Sigmoid colon (tissue), 7 donors: ENCODE data around the gene MAMSTR. TPM values are rescaled to one million over a fixed set of nuclear protein-coding genes. Genes with fewer than 3 reads are reported as not detected.
"Not testable (repeated sequence)": the region's sequence is repeated elsewhere in the genome, so short reads cannot be mapped to it uniquely, and the experiment has no call there.

Experiments used
- DNase-seq: peaks from one replicate; pipeline ENCODE4 v3.0.0-alpha.2; 2019
- H3K27ac ChIP-seq, 4 donors: fragments of 200-600 bp; sonication (generic); one replicate each; pipeline ENCODE4 v1.5.1; 2016 to 2019; ENCODE audit warnings: mild to moderate bottlenecking in 1 of 4
- H3K27me3 ChIP-seq, 3 donors: fragments of 200-600 bp; sonication (generic); one replicate each; pipeline ENCODE4 v1.5.1; 2019; ENCODE audit warnings: mild to moderate bottlenecking in 1 of 3
- H3K36me3 ChIP-seq, 4 donors: fragments of 200-600 bp; sonication (generic); one replicate each; pipeline ENCODE4 v1.5.1; 2016 to 2019
- H3K4me1 ChIP-seq, 4 donors: fragments of 200-600 bp; sonication (generic); one replicate each; pipeline ENCODE4 v1.5.1; 2017 to 2019
- H3K4me3 ChIP-seq, 4 donors: fragments of 200-600 bp; sonication (generic); one replicate each; pipeline ENCODE4 v1.5.1; 2017 to 2019; ENCODE audit warnings: mild to moderate bottlenecking in 2 of 4, moderate library complexity in 1 of 4
- H3K9me3 ChIP-seq, 4 donors: fragments of 200-600 bp in 3 of 4; sonication (generic) in 3 of 4; one replicate each; pipeline versions ENCODE4 v1.5.1 to v1.6.1; 2013 to 2019
- CTCF ChIP-seq, 4 experiments: fragments of 450-650 bp in 3 of 4; fragments of 200-600 bp in 1 of 4; IDR thresholded peaks; one replicate each; pipeline ENCODE4 v1.5.1; 2016 to 2019; ENCODE audit warnings: antibody characterized with exemption in 4 of 4, mild to moderate bottlenecking in 3 of 4, moderate library complexity in 2 of 4
- EP300 ChIP-seq, 4 donors: sonication (generic); formaldehyde crosslinking; IDR thresholded peaks; one replicate each; pipeline ENCODE4 v1.6.1; 2017; ENCODE audit warnings: antibody characterized with exemption in 4 of 4
- POLR2A ChIP-seq, 2 donors: fragments of 450-650 bp; IDR thresholded peaks; one replicate each; pipeline ENCODE4 v1.6.1; 2016; ENCODE audit warnings: antibody characterized with exemption in 2 of 2, mild to moderate bottlenecking in 2 of 2, moderate library complexity in 2 of 2
- POLR2AphosphoS5 ChIP-seq, 4 donors: sonication (generic); formaldehyde crosslinking; IDR thresholded peaks; one replicate each; pipeline ENCODE4 v1.6.1; 2017; ENCODE audit warnings: antibody characterized with exemption in 4 of 4
- WGBS, 2 donors: extraction: QIAGEN DNeasy Blood & Tissue Kit; methylation state at CpG; one replicate each; pipeline ENCODE4 v1.1.7; 2013; 5-methylcytosine and 5-hydroxymethylcytosine counted together
- intact Hi-C: fragments of 100-400 bp; cut with DNase I; formaldehyde crosslinking; loops from one replicate; pipeline ENCODE4 v1.15.1; 2023
- polyA plus RNA-seq, 3 donors: library from polyadenylated mRNA; stranded (reverse); fragments of 200-250 nt; gene quantifications; one replicate each; pipeline ENCODE4 v1.2.3, GENCODE V29; 2013
- total RNA-seq, 4 donors: library from RNA; depleted of rRNA; stranded (reverse); fragments of >200 nt; gene quantifications; one replicate each; pipeline ENCODE4 v1.1.0, GENCODE V29; 2016
- donor health status: healthy with polysubstance abuse.
- donor health status: Bipolar disorder and iron deficiency.
- donor health status: healthy.

The MAMSTR gene
- total and polyA plus RNA-seq, 7 donors = 0.69 to 1.8 (median 0.89) TPM; not detected in 1

DNA sequence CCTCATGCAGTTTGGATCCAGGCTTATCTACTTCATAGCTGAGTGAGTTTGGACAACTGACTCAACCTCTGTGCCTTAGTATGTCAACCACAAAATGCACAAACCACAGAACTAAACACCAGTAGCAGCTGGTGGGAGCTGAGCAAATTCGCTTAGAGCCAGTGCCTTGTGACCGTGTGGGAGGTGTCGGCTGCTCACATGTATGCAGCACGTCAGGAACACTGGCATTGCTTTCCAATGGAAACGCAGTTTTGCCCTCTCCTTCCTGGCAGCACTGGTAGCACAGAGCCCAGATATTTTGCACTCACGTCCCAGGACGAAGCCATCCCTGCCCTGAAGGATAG, 38.4 kb downstream of the MAMSTR start:
- no peak overlapping the region for H3K4me3 ChIP-seq

GRCh38 chr19:48680436-48681126, 38.9 kb downstream of the MAMSTR start:
- TF ChIP-seq EP300 (IDR thresholded peaks at IDR 0.05) (no peak), CTCF (IDR thresholded peaks at IDR 0.05) (no peak), POLR2A (IDR thresholded peaks at IDR 0.05) (no peak), POLR2AphosphoS5 (IDR thresholded peaks at IDR 0.05) (no peak)
- peaks cover 0 to 6% (median 2%) of the 10 kb centered on the region in 4 donors for H3K4me1 ChIP-seq
- no peak overlapping the region for H3K4me3 ChIP-seq
- H3K27ac ChIP-seq = no peak overlapping the region
- DNase-seq = no peak
- WGBS, 2 donors = 91 to 92% methylated on average over 45 of the region's 45 CpGs
- no peaks in the 10 kb centered on the region for H3K27me3 ChIP-seq
- intact Hi-C loops = no loop called here
- H3K9me3 ChIP-seq = no peaks in the 10 kb centered on the region
- no peaks in the 10 kb centered on the region for H3K36me3 ChIP-seq

More for the DNA sequence above, 38.4 kb downstream of the MAMSTR start:
- no peaks in the 10 kb centered on the region for H3K36me3 ChIP-seq
- no peaks in the 10 kb centered on the region for H3K9me3 ChIP-seq
- no peak for DNase-seq
- intact Hi-C loops = no loop called here
- 73 to 83% methylated on average over 7 of the region's 7 CpGs for WGBS, 2 donors
- no peak overlapping the region for H3K27ac ChIP-seq
- H3K4me1 ChIP-seq = peaks cover 0 to 3% (median 0%) of the 10 kb centered on the region in 4 donors
- TF ChIP-seq EP300 (IDR thresholded peaks at IDR 0.05) = no peak
- no peaks in the 10 kb centered on the region for H3K27me3 ChIP-seq

DNA sequence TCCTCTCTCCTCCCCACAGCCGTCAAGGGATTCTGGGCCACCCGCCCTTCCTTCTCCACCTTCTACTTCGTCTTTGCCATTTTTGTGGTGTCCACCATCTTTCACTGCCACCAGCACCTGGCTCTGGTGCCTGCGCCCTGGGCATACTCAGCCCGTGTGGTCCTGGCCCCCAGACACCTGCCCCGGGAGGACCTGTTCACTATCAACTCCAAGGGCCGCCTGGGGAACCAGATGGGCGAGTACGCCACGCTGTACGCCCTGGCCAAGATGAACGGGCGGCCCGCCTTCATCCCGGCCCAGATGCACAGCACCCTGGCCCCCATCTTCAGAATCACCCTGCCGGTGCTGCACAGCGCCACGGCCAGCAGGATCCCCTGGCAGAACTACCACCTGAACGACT, 39.5 kb downstream of the MAMSTR start:
- 95 to 96% methylated on average over 19 of the region's 19 CpGs for WGBS, 2 donors
- H3K9me3 ChIP-seq, H3K36me3 ChIP-seq, H3K27ac ChIP-seq, intact Hi-C loops, H3K4me3 ChIP-seq, H3K27me3 ChIP-seq, DNase-seq: not testable (repeated sequence)
- peaks cover 0 to 12% (median 8%) of the 10 kb centered on the region in 4 donors for H3K4me1 ChIP-seq

GRCh38 chr19:48678201-48678600, 41.3 kb downstream of the MAMSTR start:
- no peaks in the 10 kb centered on the region for H3K9me3 ChIP-seq
- DNase-seq = no peak
- H3K4me1 ChIP-seq = peaks cover 0 to 12% (median 9%) of the 10 kb centered on the region in 4 donors
- H3K27me3 ChIP-seq = no peaks in the 10 kb centered on the region
- no peak overlapping the region for H3K4me3 ChIP-seq
- TF ChIP-seq CTCF (IDR thresholded peaks at IDR 0.05) = no peak
- no peak for TF ChIP-seq EP300 (IDR thresholded peaks at IDR 0.05)
- no peak for TF ChIP-seq POLR2A (IDR thresholded peaks at IDR 0.05)
- no peak for TF ChIP-seq POLR2AphosphoS5 (IDR thresholded peaks at IDR 0.05)
- WGBS, 2 donors = 15 to 66% methylated on average over 4 of the region's 4 CpGs
- H3K27ac ChIP-seq = no peak overlapping the region
- no peaks in the 10 kb centered on the region for H3K36me3 ChIP-seq
- intact Hi-C loops = no loop called here

DNA sequence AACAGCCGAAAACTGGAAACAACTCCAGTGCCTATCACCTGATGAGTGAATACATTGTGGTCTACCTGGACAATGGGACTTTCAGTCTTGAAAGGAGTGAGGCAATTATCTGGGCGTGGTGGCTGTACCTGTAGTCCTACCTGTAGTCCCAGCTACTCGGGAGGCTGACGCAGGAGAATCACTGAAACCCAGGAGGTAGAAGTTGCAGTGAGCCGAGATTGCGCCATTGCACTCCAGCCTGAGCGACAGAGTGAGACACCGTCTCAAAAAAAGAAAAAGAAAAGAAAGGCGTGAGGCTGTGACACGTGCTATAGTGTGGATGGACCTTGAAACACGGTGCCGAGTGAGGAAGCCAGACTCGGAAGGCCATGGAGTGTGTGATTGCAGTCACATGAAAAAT, 42.6 kb downstream of the MAMSTR start:
- H3K9me3 ChIP-seq = no peaks in the 10 kb centered on the region
- WGBS, 2 donors = 25 to 77% methylated on average over 13 of the region's 13 CpGs
- intact Hi-C loops = no loop called here
- H3K27ac ChIP-seq = no peak overlapping the region
- H3K27me3 ChIP-seq = no peaks in the 10 kb centered on the region
- no peak overlapping the region for H3K4me3 ChIP-seq
- DNase-seq = no peak
- TF ChIP-seq EP300 (IDR thresholded peaks at IDR 0.05) (no peak), CTCF (IDR thresholded peaks at IDR 0.05) (no peak), POLR2A (IDR thresholded peaks at IDR 0.05) (no peak), POLR2AphosphoS5 (IDR thresholded peaks at IDR 0.05) (no peak)
- no peaks in the 10 kb centered on the region for H3K36me3 ChIP-seq
- peaks cover 0 to 12% (median 9%) of the 10 kb centered on the region in 4 donors for H3K4me1 ChIP-seq

DNA sequence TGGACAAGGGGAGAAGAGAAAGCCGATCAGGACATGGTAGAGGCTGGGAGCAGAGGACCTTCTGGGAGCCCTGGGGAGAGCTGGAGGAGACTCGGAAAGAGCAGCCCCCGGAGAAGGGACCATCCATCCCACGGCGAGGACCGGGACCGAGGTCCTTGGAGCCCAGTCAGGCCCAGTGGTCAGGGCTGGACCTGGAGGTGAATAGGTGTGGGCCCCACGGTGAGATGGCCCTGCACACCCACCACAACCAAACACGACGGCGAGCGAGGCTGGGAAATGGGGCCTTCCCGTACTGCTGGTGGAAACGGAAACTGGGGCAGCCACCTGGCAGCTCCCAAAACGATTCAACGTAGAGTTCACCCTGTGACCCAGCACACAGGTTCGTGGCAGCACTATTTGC, 43.0 kb downstream of the MAMSTR start:
- WGBS, 2 donors = 84 to 92% methylated on average over 17 of the region's 17 CpGs
- no peaks in the 10 kb centered on the region for H3K9me3 ChIP-seq
- no peak for TF ChIP-seq CTCF (IDR thresholded peaks at IDR 0.05)
- TF ChIP-seq POLR2A (IDR thresholded peaks at IDR 0.05) = no peak
- no peak for TF ChIP-seq POLR2AphosphoS5 (IDR thresholded peaks at IDR 0.05)
- no peak for TF ChIP-seq EP300 (IDR thresholded peaks at IDR 0.05)
- H3K4me1 ChIP-seq = peaks cover 0 to 12% (median 9%) of the 10 kb centered on the region in 4 donors
- DNase-seq = no peak
- H3K4me3 ChIP-seq = no peak overlapping the region
- no peaks in the 10 kb centered on the region for H3K36me3 ChIP-seq
- no peak overlapping the region for H3K27ac ChIP-seq
- no peaks in the 10 kb centered on the region for H3K27me3 ChIP-seq
- intact Hi-C loops = no loop called here
